Gastroesophageal sphincter (tissue), 4 donors: ENCODE measurements around the gene PPP4R3A. TPM values are rescaled to one million over a fixed set of nuclear protein-coding genes. Genes with fewer than 3 reads are reported as not detected.

Experiments used
- ATAC-seq: fragments of 150-250 bp; one replicate; pipeline ENCODE4 v1.9.1; 2016; ENCODE audit warnings: mild to moderate bottlenecking, moderate library complexity
- H3K27ac ChIP-seq, 4 donors: fragments of 200-600 bp; sonication (generic) in 3 of 4; 1 replicate in 3 of 4; 2 replicates in 1 of 4; pipeline ENCODE4 v1.5.1; 2016 to 2019
- H3K27me3 ChIP-seq: fragments of 200-600 bp; sonication (generic); one replicate; pipeline ENCODE4 v1.5.1; 2019
- H3K36me3 ChIP-seq, 2 donors: fragments of 200-600 bp; sonication (generic); one replicate each; pipeline ENCODE4 v1.5.1; 2019; ENCODE audit warnings: control low read depth in 1 of 2
- H3K4me1 ChIP-seq, 3 donors: fragments of 200-600 bp; sonication (generic); 1 replicate in 2 of 3; 2 replicates in 1 of 3; pipeline ENCODE4 v1.5.1; 2016 to 2019; ENCODE audit warnings: control low read depth in 2 of 3
- H3K4me3 ChIP-seq, 2 donors: fragments of 200-600 bp; sonication (generic); one replicate each; pipeline ENCODE4 v1.5.1; 2019; ENCODE audit warnings: mild to moderate bottlenecking in 1 of 2, moderate library complexity in 1 of 2
- H3K9me3 ChIP-seq, 3 donors: fragments of 200-600 bp; sonication (generic); one replicate each; pipeline ENCODE4 v1.5.1; 2017 to 2019; ENCODE audit warnings: control low read depth in 2 of 3
- EP300 ChIP-seq: sonication (generic); formaldehyde crosslinking; IDR thresholded peaks from one replicate; pipeline ENCODE4 v1.6.1; 2017; ENCODE audit warnings: antibody characterized with exemption, mild to moderate bottlenecking
- POLR2A ChIP-seq, 2 donors: fragments of 450-650 bp; IDR thresholded peaks; one replicate each; pipeline ENCODE4 v1.6.1; 2017; ENCODE audit warnings: antibody characterized with exemption in 2 of 2, mild to moderate bottlenecking in 2 of 2, moderate library complexity in 1 of 2
- POLR2AphosphoS5 ChIP-seq: sonication (generic); formaldehyde crosslinking; IDR thresholded peaks from one replicate; pipeline ENCODE4 v1.6.1; 2017; ENCODE audit warnings: antibody characterized with exemption
- WGBS, 2 donors: methylation state at CpG; one replicate each; pipeline ENCODE4 v1.1.5; 2018; ENCODE audit warnings: low coverage in 1 of 2; 5-methylcytosine and 5-hydroxymethylcytosine counted together
- total RNA-seq, 4 donors: library from RNA; depleted of rRNA; stranded (reverse); fragments of >200 nt; gene quantifications; one replicate each; pipeline ENCODE4 v1.1.0, GENCODE V29; 2016
- TF ChIP-seq, protein P1 (sequence below), 4 experiments: fragments of 200-600 bp in 2 of 4; fragments of 450-650 bp in 2 of 4; sonication (generic) in 1 of 4; IDR thresholded peaks; one replicate each; pipeline ENCODE4 v1.5.1; 2017 to 2019; ENCODE audit warnings: antibody characterized with exemption in 4 of 4, mild to moderate bottlenecking in 2 of 4, moderate library complexity in 2 of 4

Gene PPP4R3A
- total RNA-seq, 4 donors from 2014 or later = 66.5 to 108 (median 77.4) TPM

- WGBS, 2 donors = 81 to 88% methylated on average over 2 of the region's 2 CpGs
- H3K4me3 ChIP-seq = no peak overlapping the region
- peaks cover 5 to 81% of the 10 kb centered on the region in 2 donors for H3K36me3 ChIP-seq
- ATAC-seq = no peak
- peaks cover 0 to 15% (median 0%) of the 10 kb centered on the region in 3 donors for H3K4me1 ChIP-seq
- H3K27ac ChIP-seq = no peak overlapping the region
- TF ChIP-seq EP300 (no peak), POLR2A (IDR thresholded peaks at IDR 0.05) (no peak), POLR2AphosphoS5 (no peak)
- TF ChIP-seq, protein P1, sequence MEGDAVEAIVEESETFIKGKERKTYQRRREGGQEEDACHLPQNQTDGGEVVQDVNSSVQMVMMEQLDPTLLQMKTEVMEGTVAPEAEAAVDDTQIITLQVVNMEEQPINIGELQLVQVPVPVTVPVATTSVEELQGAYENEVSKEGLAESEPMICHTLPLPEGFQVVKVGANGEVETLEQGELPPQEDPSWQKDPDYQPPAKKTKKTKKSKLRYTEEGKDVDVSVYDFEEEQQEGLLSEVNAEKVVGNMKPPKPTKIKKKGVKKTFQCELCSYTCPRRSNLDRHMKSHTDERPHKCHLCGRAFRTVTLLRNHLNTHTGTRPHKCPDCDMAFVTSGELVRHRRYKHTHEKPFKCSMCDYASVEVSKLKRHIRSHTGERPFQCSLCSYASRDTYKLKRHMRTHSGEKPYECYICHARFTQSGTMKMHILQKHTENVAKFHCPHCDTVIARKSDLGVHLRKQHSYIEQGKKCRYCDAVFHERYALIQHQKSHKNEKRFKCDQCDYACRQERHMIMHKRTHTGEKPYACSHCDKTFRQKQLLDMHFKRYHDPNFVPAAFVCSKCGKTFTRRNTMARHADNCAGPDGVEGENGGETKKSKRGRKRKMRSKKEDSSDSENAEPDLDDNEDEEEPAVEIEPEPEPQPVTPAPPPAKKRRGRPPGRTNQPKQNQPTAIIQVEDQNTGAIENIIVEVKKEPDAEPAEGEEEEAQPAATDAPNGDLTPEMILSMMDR (IDR thresholded peaks at IDR 0.05) = no peak
- no peaks in the 10 kb centered on the region for H3K27me3 ChIP-seq
- no peaks in the 10 kb centered on the region for H3K9me3 ChIP-seq
Measured at GRCh38 chr14:91470216-91470615, 39.9 kb downstream of the PPP4R3A start.

GRCh38 chr14:91466192-91466591, 43.9 kb downstream of the PPP4R3A start:
- Histone ChIP-seq H3K4me1 (peaks cover 0 to 25% (median 3%) of the 10 kb centered on the region in 3 donors), H3K27me3 (no peaks in the 10 kb centered on the region), H3K36me3 (peaks cover 1 to 81% of the 10 kb centered on the region in 2 donors), H3K9me3 (no peaks in the 10 kb centered on the region), H3K4me3 (no peak overlapping the region), H3K27ac (no peak overlapping the region)
- 3 to 28% methylated on average over 4 of the region's 4 CpGs for WGBS, 2 donors
- TF ChIP-seq POLR2AphosphoS5 (no peak), POLR2A (IDR thresholded peaks at IDR 0.05) (no peak), EP300 (no peak)
- TF ChIP-seq, protein P1 (IDR thresholded peaks at IDR 0.05) = no peak
- no peak for ATAC-seq

DNA sequence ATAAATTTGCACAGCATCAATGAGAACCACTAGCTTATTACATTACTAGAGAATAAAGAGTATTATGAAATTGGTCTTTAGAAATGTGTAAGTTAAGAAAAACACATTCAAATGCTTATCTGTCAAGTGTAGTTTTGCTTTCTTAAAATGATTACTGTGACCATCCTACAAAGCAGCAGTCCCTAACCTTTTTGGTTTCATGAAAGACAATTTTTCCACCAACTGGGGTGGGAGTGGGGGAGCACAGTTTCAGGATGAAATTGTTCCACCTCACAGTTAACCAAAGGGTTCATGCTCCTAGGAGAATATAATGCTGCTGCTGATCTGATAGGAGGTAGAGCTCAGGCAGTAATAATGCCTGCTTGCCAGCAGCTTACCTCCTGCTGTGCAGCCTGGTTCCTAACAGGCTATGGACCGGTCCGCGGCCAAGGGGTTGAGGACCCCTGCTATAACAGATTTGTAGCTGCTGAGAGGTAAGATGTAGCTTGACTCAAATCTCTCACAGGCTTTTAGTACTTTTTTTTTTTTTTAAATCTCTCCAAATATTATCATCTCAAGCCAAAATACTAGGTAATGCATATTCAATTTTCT, 45.4 kb downstream of the PPP4R3A start:
- H3K27me3 ChIP-seq = no peaks in the 10 kb centered on the region
- no peak for ATAC-seq
- peaks cover 0 to 25% (median 3%) of the 10 kb centered on the region in 3 donors for H3K4me1 ChIP-seq
- H3K27ac ChIP-seq = no peak overlapping the region
- no peak overlapping the region for H3K4me3 ChIP-seq
- TF ChIP-seq POLR2AphosphoS5 (no peak), POLR2A (IDR thresholded peaks at IDR 0.05) (no peak), EP300 (no peak)
- TF ChIP-seq, protein P1 (IDR thresholded peaks at IDR 0.05) = no peak
- WGBS, 2 donors = 71% methylated on average over 3 of the region's 3 CpGs; no CpG with 5 or more reads in 1 of the 2 donors
- H3K9me3 ChIP-seq = no peaks in the 10 kb centered on the region
- peaks cover 5 to 81% of the 10 kb centered on the region in 2 donors for H3K36me3 ChIP-seq

- Histone ChIP-seq H3K36me3 (peaks cover 9 to 89% of the 10 kb centered on the region in 2 donors), H3K9me3 (no peaks in the 10 kb centered on the region), H3K27me3 (no peaks in the 10 kb centered on the region), H3K4me1 (no peaks in the 10 kb centered on the region), H3K27ac (no peak overlapping the region), H3K4me3 (no peak overlapping the region)
- WGBS, 2 donors = 86 to 88% methylated on average over 3 to 5 of the region's 5 CpGs
- TF ChIP-seq POLR2A (IDR thresholded peaks at IDR 0.05) = no peak
- TF ChIP-seq, protein P1 (IDR thresholded peaks at IDR 0.05) = no peak
- no peak for TF ChIP-seq POLR2AphosphoS5
- TF ChIP-seq EP300 = no peak
- ATAC-seq = no peak
Measured at GRCh38 chr14:91458612-91459011, 51.5 kb downstream of the PPP4R3A start.

GRCh38 chr14:91456283-91456682, 53.8 kb downstream of the PPP4R3A start:
- no peak overlapping the region for H3K4me3 ChIP-seq
- peaks cover 8 to 66% of the 10 kb centered on the region in 2 donors for H3K36me3 ChIP-seq
- no peaks in the 10 kb centered on the region for H3K9me3 ChIP-seq
- no peaks in the 10 kb centered on the region for H3K27me3 ChIP-seq
- TF ChIP-seq POLR2A (IDR thresholded peaks at IDR 0.05) = no peak
- TF ChIP-seq, protein P1 (IDR thresholded peaks at IDR 0.05) = no peak
- no peak for TF ChIP-seq POLR2AphosphoS5
- TF ChIP-seq EP300 = no peak
- ATAC-seq = no peak
- H3K4me1 ChIP-seq = no peaks in the 10 kb centered on the region
- WGBS, 2 donors = 100% methylated on average over 1 of the region's 1 CpG; no CpG with 5 or more reads in 1 of the 2 donors
- H3K27ac ChIP-seq = no peak overlapping the region
